Measurements from ENCODE around the gene RNPEPL1.
A peak's percentile ranks its signal among the peaks of the same experiment; 100 is the strongest.
"Not testable (repeated sequence)": the region's sequence is repeated elsewhere in the genome, so short reads cannot be mapped to it uniquely, and the experiment has no call there.

Gene RNPEPL1

DNA sequence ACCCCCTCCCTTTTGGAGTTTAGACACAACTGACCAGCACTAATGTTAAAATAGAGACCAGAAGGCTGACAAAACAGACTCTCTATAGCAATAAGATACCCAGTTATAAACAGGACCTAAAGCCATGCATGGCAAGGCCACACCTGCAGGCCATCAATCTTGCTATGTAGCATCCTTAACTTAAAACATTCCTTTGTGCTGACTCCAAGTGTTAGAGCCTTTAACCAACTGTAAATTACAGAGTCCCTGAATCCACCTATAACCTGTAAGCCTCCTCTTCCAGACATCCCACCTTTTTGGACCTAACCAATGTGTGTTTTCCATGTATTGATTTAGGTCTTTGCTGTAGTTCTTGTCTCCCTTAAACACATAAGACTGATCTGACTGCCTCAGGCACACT is 28.4 kb upstream of the RNPEPL1 start:
- DNase-seq = no peak

DNA sequence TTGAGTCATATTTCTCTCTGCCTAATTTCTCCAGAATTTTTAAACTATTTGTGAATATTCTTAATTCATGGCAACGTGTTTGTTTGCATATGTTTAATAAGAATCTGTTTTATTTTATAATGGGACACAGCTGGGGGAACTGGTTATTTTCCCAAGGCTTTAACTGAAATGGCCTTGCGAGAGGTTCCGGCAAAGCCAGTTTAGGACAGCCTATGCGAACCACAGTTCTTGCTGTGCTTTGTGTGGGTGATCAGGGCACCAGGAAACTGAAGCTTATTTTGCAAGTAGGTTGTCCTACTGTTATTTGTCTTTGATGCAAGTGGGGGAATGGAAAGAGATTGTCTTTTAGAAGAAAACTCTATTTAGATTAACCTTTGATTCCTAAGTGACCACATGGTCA is 17.0 kb upstream of the RNPEPL1 start:
- no peak for DNase-seq

DNA sequence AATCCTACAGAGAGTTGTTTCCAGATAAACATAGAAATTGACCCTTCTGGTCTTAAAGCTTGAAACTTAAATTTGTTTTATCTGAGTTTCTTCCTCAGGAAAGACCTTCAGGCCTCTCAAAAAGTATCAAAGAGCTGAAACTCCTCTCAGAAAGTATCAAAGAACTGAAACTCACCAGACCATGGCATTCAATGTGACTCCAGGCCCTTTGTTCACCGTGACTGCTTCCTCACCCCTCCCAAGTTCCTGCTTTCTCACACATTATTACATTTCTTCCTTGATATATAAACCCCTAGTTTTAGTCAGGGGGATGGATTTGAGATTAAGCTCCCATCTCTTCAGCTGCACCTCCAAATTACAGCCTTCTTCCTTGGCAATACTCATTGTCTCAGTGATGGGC is 16.5 kb upstream of the RNPEPL1 start:
- DNase-seq = no peak

DNA sequence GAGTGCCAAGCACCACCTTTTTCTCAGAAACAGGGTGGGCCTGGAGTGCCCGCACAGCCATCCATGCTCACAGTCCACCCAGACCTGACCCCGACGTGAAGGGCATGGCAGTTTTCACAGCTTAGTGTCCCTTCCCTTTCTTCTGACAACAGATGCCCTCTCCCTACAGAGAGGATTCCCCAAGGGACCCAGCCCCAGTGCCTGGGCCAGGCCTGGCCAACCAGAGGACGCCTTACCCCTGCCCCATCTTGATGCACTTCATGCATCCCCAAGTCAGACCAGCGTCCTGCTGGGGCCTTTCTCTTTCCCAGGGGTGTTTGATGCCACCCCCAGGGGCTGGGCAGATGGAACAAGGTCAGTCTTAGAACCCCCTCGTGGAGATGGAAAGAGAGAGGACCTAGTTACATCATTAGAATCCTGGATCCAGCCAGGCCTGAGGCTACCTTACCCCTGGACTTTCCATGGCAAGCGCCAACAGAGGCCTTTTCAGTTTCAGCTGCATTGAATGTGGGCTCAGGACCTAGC is 14.3 kb upstream of the RNPEPL1 start:
- DNase-seq = no peak

DNA sequence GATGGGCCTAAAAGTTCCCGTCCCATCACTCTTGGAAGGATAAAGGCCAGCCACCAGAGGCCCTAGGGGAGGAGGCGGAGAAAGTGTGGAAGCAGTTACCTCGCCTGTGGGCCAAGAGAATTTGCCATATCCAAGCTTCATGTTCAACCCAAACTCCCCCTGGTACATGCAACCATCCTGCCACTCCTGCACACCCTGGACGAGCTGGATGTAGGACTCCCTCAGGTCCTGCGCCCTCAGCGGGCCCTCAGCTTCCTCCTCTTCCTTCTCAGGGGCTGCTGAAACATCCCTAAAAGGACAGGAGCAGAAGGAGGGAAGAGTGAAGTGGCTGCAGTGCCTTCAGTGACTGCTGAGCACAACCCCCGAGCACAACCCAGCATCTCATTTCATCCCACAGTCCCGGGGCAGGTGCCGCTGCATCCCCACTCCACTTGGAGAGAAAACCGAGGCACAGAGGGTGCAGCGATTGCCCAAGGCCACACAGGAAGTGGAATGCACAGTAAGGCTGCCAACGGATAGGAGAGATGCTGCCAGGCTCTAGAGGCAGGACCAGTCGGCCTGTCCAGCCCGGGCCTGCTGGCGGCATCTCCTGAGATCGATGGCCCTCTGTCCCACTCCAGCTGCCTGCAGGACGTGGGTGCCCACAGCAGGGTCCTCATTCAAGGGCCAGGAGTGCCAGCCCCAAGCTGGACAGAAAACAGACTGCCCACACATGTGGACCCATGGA is 13.4 kb upstream of the RNPEPL1 start:
- no peak for DNase-seq

DNA sequence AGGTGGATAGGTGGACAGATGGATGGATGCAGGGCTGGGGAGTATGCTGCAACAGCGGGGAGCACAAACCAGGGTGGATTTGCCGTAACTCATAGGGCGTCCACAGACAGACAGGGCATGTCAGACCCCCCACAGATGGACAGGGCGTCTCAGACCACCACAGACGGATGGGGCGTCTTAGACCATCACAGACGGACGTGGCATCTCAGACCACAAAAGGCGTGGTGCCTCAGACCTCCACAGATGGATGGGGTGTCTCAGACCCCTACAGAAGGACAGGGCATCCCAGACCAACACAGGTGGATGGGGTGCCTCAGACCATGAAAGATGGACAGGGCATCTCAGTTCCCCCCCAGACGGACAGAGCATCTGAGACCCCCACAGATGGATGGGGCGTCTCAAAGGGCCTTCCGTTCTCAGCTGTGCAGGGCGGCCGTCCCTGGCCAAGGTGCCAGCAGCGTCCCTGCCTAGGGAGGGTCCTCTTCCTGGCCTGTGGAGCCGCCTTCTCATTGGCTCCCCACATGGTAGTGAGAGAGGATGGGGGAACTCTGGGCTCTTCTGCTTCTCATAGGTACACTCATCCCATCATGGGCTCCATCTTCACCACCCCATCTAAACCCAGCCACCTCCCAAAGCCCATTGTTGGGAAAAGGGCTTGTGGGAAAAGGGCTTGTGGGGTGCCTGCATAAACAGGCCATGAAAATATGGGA is 12.6 kb upstream of the RNPEPL1 start:
- DNase-seq = no peak

DNA sequence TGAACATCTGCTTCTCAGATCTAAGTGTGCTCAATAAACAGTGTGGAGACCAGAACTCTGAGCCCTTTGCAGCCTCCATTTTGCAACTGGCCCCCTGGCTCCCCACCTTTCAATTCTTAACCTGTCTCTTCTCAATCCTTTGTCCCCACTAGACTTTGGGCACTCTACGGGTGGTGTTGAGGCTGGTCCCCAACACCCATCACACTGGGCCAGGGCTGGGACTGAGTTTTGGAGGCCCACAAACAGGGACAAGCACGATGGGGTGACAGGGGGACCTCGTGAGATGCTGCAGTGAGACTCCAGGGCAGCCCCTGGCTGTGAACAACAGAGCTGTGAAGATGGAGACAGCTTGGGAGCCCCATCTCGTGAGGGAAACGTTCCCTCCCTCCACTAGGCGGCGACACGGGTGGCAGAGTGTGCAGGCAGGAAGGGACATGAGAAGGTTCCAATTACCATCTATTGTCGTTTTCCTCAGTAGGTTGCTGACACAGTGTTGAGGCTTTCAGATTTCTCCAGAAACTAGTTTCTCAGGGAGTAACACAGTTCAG is 11.7 kb upstream of the RNPEPL1 start:
- peak; percentile 55 for DNase-seq

DNA sequence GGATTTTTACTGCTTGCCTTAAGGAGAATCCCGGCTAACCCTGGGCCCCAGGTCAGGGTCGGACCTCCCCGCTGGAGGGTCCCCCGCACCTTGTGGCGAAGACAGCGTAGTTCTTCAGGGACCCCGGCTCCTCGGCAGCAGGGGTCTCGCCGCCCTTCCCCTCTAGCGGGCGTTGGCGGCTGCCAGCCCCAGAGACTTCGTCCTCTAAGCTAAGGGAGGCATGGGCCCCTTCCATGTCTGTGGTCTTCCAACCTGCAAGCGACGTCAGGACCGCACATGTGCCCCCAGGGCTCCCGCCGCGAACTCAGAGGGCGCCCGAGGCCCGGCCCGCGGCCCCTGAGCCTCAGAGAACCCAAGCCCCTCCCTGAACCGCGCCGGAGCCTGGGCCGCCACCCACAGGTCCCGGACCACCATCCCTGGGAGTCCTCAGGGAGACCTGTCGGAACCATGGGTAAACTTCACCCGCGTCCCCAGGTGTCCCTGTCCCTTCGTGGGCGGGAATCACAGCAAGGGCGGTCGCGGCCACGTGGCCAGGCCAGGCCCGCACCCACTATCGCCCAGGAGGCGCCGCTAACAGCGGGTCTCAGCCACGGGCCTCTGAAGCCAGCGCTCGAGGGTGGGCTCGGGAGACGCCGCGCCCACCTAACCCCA is 11.1 kb upstream of the RNPEPL1 start:
- DNase-seq = no peak

DNA sequence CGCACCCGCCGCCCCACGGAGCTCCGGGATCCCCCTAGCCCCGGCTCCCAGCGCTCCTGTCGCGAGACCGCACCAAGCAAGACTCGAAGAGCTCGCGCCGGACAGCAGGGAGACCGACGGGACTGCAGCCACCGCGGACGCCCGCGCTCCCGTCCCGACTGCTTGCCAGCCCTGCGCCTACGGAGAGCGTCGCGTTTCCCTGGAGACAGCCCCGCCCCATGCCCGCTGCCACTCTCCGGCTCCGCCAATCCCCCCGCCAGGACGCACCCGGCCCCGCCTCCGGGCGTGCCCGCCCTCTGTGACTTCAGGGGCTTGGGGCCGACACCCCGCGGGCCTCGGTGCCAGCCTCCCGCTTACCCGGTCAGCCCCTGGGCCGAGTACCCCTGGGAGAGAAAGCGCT is 10.5 kb upstream of the RNPEPL1 start, which contains the start of gene ANKMY1:
ANKMY1 (minus strand) TSS at position 181 of the 400 bp plus-strand sequence. CDS start 653 bp downstream, outside the sequence.
- DNase-seq = peak; percentile 71

DNA sequence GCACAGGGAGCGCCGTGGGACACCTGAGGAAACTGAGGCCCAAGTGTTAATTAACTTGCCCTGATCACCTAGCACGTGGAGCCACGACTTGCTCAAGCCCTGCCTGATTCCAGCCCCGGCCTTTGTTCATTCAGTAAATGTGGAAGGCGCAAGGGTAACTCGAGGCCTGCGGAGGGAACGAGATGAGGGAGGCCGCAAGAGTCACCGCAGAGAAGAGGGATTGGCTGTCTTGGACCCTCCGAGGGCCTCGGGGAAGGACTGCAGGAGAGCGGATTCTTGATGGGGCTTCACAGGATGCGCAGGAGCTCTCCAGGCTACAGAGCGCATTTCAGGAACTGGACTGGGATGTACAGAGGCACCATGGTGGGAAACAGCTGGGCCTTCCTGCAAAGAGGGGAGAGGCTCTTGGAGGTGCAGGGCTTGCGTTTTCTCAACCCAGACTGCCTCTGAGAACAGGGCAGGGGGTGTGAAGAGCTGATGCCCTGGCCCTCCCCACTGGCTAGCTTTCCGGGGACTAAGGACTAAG is 10.0 kb upstream of the RNPEPL1 start:
- DNase-seq = no peak

DNA sequence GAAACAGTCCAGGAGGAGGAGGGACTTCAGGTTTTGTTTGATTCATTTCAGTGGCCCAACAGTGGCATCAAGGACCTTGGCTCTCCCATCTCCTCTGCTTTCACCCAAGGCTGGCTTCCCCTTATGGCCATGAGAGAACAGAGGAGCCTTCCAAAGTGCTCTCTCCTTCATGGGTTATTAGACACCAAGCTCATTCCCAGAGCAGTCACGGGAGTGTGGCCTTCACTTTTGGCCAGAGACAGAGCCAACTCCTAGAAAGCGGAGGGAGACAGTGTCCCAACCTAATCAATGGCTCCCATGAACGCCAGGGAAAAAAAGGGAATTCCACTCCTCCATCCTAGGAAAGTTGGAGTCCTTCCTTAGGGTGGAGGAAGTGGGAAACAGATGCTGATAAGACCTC is 9.0 kb upstream of the RNPEPL1 start:
- no peak for DNase-seq

DNA sequence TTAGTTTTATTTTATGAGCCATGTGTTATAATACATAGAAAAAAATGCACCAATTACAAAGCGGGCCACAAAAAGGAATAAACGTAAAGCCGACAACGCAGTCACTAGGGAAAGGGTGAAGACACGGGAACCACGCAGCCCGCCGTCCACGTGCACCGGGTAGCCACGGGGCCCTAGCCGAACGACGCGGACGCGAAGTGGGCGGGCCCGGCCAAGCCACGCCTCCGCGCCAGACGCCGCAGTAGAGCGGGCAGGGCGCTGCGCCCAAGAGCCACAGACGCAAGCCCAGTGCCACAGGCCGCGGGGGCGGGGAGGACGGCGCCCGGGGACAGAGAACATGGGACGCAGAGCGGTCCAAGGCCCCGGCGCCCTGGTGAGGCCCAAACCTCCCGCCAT is 8.2 kb upstream of the RNPEPL1 start, which contains the start of gene DUSP28:
DUSP28 (plus strand) TSS at position 274 of the 396 bp plus-strand sequence. CDS start 328 bp downstream, outside the sequence.
- DNase-seq = peak; percentile 81

DNA sequence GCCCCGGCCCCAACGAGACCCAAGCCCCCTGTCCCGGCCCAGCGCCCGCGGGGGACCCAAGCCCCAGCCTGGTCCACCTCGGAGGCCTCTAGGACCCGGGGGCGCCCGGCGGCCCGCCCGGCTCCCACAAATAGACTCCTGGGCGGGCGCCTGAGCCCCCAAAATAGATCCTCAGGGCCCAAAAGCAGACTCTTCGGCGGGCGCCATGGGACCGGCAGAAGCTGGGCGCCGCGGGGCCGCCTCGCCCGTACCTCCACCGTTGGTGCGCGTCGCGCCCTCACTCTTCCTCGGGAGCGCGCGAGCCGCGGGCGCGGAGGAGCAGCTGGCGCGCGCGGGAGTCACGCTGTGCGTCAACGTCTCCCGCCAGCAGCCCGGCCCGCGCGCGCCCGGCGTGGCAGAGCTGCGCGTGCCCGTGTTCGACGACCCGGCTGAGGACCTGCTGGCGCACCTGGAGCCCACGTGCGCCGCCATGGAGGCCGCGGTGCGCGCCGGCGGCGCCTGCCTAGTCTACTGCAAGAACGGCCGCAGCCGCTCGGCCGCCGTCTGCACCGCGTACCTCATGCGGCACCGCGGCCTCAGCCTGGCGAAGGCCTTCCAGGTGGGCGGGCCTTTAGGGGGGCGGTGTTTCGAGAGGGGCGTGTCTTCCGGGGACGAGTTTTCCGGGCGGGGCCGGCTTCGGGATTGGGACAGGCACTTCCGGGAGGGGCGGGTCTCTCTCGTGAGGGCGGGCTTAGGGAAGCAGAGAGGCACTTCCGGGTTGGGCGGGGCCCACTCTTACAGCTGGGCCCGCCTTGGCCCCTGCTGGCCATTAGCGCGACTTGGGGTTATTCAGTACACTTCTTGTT is 7.6 kb upstream of the RNPEPL1 start:
- peak; percentile 97 for DNase-seq

DNA sequence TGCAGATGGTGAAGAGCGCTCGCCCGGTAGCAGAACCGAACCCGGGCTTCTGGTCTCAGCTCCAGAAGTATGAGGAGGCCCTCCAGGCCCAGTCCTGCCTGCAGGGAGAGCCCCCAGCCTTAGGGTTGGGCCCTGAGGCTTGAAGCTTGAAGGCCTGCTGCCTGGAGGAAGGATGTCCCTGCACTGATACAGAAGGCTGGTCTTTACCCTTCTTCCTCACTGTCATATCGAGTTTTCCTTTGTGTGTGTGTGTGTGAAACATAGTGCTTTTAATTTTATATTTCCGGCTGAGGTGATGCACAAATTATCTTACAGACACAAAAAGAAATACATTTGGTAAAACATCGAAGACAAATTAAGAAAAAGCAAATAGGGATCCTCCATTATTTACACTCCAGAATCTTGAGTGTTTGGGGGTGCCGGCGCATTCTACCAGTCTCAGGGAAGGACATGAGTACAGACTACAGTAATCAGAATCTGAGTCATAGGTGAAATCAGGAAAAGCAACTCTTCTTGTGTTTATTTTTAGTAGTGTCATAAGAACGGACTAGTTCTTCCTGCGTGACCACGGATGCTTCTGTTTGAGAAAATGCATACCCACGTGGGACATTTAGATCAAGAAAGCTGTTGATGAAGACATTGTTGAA is 6.8 kb upstream of the RNPEPL1 start:
- peak; percentile 64 for DNase-seq

DNA sequence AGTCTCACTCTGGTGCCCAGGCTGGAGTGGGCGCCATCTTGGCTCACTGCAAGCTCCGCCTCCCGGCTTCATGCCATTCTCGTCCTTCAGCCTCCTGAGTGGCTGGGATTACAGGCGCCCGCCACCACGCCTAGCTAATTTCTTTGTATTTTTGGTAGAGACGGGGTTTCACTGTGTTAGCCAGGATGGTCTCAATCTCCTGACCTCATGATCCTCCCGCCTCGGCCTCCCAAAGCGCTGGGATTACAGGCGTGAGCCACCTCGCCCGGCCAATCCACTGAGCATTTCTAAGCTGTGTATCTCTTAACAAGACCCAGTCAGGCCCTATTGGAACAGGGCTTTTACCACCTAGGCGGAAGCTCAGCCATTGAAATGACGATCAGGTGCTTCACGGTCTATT is 5.1 kb upstream of the RNPEPL1 start:
- DNase-seq = not testable (repeated sequence)

DNA sequence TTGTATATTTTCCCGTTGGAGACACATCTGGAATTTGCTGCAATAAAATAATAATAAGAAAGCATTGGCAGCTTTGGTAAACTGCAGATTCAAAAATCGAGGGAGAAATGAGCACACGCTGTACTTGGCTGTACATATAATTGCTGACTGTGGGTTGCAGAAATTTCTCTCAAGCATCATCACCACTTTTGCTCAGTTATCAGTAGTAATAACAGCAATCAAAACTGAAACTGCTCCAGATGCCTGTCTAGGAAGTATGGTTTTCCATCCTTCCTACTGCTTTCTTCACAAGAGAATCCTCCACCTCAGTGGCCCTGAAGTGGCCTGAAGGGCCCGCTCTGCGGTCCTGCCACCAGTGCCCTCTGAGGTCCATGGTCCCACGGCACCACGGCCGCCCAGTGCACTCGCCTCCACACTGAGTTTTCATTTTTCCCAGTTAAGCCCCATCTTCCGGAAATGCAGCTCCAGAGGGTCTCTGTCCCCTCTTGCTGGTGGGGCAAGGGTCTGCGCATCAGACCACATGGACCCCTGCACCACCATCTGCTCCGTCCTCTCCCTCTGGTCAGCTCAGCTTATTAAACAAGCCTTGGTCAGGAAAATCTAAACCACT is 4.2 kb upstream of the RNPEPL1 start:
- no peak for DNase-seq

DNA sequence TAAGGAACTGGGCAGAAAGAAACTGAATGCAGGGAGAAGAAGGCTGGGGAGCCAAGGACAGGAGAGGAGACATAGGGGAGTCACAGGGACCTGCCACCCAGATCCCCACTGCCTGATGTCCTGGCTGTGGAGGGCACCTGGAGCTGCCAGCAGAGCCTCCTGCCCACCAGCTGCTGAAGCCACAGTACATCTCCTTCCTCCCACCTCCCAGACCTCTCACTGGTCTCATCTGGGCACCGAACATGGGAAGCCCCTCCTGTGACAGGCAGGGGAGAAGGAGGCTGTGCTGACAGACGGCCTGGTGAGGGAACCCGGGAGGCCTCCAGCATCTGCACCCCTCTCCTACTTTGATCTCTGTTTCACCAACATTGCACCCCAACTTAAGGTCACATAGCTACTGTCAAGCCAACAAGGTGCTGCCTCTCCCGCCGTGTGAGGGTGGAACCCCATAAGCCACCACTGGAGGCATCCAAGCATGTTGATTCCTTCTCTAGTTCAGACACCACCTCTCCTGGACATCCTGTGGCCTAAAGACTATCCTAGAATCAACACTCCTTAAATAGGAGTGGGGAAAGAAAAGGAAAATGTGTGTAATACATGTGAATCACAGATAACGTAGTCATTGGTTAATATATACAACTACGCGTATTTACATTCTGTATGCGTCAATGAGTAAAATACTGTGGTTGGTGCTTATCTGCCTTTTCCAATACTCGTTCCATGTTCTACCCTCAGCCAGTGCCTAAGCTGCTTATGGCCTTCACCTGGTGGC is 3.5 kb upstream of the RNPEPL1 start:
- DNase-seq = no peak

DNA sequence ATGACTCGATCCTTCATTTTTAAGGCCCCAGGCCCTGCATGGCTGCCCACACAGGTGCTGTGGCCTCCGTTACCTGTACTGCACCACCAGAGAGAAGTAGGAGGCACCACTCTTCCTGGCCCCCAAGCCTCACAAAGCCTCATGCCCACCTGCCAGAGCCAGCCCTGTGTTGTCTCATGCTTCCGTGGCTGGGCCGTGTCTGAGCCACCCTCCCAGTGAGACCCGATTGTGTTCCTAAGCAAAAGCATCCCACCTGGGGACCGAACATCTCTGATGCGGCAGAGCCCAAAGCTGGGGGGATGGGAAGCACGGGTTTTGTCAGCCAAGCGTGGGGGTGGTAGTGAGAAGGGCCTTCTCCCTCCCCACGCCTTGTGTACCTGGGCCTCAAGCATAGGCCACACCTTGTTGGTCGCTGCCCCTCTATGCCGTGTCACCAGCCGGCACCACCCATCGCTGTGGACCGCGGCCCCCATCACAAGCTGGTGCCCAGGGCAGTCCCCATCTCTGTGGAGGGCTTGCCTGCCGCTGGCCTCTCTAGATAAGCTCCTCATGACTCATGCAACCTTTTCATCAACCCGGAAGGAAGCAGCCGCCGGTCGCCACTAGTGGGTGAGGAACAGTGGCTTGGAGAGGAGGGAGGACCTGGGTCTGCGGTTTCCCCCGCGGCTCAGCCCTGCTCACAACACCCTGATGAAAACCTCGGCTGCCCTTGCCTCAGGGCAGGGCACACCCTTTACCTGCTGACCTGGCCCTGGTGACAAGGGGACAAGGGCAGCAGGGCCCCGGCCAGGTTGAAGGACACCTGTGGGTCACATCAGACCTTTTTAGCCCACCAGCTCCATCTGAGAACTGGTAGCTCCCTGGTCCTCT is 2.7 kb upstream of the RNPEPL1 start:
- peak; percentile 40 for DNase-seq

Data from fibroblast of skin of right quadriceps (primary cell).